Adrenal gland (tissue), 5 donors: ENCODE measurements around the gene VCP.

ENCODE experiments used
- CTCF ChIP-seq, 6 experiments: fragments of 450-650 bp in 4 of 6; fragments of 200-600 bp in 2 of 6; sonication (generic) in 1 of 6; IDR thresholded peaks; 1 replicate in 5 of 6; 2 replicates in 1 of 6; pipeline versions ENCODE4 v1.5.1 to v1.8.0; 2016 to 2021; ENCODE audit warnings: antibody characterized with exemption in 6 of 6, mild to moderate bottlenecking in 2 of 6, moderate library complexity in 1 of 6
- POLR2A ChIP-seq, 2 donors: fragments of 450-650 bp; IDR thresholded peaks; one replicate each; pipeline ENCODE4 v1.6.1; 2017; ENCODE audit warnings: antibody characterized with exemption in 2 of 2, mild to moderate bottlenecking in 2 of 2, moderate library complexity in 1 of 2
- donor health status: DM: no; HTN: no; CAD: no.

- TF ChIP-seq CTCF (IDR thresholded peaks at IDR 0.05) (no peak), POLR2A (IDR thresholded peaks at IDR 0.05) (no peak)
These were observed 43.2 kb downstream of the VCP start for GRCh38 chr9:35029241-35029640.
